GM19035 (cell line): ENCODE data around the gene ACSF3.

Experiments used
- ATAC-seq: cut with Tn5 transposase; IDR thresholded peaks from one replicate; pipeline ENCODE4 v1.9.1; 2021; ENCODE audit not compliant: unreplicated experiment

ACSF3 gene

DNA sequence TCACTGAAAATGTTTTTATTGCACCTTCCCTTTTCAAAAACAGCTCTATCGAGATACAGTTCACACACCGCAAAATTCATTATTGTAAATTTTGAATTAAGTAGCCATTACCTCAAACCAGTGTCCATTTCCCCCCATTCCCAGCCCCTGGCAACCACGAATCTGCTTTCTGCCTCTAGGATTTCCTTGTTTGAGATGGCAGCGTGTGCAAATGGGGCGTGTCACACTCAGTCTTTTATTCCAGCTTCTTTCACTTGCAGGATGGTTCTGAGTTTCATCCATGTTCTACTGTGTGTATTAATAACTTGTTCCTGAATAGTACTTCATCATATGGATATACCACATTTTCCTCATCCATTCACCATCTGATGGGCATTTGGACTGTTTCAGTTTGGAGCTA is 14.8 kb downstream of the ACSF3 start:
- ATAC-seq, result no peak

DNA sequence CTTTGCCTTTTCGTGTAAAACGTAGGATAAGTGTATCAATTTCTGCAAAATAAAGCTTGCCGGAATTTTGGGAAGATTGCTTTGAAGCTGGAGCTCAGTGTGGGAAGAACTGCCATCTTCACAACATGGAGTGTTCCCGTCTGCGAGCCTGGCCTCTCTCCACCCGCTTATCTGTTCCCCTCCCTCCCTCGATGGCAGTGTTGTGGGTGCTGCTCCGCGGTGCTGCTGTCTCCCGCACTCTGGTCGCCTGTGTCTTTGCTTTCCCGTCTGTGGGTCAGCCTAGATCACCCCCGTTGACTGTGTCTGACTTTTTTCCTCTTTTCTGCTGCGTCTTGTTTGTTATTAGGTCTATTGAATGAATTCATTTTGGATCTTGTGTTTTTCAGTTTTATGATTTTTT is 17.0 kb downstream of the ACSF3 start:
- ATAC-seq, result no peak

DNA sequence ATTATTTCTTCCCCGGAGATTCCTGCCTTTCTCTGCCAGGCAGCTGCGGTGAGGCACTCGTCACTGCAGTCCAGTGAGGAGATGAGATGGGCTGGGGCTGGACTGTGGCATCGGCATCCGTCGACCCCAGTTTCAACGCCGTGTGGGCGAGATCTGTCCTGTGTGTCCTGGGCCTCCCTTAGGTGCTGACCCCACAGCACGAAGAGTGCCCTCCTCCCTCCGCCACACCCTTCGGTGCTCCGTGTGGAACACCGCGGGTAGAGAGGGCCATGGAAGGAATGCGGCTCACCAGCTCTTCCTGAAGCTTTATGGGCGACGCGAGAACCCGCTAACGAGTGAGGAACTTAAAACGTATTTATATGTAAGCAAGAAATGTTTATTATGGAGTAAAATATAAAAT is 17.6 kb downstream of the ACSF3 start:
- no peak for ATAC-seq

DNA sequence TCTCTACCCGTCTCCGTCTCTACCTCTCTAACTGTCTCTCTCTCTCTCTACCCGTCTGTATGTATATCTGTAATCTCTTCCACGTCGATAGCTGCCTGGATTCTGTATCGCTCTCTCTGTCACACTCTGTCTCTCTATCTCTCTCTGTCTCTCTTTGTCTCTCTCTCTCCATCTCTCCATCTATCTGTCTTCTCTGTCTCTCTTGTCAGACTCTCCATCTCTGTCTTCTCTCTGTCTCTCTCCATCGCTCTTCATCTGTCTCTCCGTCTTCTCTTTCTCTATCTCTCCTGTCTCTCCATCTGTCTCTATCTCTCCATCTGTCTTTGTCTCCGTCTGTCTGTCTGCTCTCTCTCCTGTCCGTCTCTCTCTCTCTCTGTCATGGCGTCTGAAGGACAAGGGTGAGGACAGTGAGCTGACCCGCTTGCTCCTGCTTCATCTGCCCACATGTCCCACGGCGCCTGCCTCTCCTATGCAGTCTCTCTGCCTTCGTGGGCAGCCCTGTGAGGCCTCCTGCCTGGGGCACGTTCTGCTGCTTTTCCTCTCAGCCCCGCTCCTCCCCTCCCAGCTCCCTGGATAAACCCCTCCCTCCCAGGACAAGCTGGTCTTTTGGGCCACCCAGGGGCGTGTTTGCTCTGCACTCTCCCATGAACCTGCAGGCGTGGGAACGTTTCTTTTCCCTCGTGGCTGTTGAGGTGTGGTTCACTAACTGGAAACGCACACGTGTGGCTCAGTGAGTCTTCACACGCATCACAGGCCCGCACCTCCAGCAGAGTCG is 18.9 kb downstream of the ACSF3 start:
- ATAC-seq, result no peak

DNA sequence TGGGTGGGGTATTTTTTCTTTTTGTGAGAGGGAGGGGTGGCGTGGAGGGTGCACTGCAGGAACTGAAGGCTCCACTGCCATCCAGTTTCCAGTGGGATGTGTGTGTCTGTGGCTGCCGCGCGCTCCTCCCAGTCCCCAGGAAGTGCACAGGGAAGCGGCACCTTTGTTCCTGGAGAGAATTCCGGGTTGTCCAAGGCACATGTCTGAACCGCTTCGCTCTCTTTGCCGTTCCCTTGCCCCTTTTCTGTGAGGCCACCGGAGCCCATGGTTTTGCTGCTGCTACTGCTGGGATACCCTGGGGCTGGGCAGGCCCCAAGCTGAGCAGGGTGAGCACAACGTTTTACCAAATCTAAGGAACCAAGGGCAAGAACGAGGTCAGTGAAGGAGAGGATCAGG is 19.5 kb downstream of the ACSF3 start:
- ATAC-seq, result no peak

DNA sequence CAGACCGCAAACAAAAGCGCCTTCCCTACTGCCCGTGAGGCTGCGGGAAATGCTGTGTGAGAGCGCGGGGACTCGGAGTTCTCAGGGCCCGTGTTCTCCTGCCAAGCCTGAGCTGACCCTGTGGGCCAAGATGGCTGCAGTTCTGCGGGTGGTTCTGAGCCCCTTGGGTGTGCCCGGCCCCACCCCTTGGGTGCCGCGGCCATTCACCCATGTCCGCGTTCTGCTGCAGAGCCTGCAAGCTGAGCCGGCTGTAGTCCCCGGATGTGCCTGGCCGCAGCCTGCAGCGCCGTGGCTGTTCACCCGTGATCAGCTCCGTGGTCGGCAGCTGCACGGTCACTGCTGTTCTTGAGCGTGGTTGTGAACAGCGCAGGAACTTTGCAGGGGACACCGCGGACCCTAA is 20.0 kb downstream of the ACSF3 start:
- ATAC-seq, result no peak

DNA sequence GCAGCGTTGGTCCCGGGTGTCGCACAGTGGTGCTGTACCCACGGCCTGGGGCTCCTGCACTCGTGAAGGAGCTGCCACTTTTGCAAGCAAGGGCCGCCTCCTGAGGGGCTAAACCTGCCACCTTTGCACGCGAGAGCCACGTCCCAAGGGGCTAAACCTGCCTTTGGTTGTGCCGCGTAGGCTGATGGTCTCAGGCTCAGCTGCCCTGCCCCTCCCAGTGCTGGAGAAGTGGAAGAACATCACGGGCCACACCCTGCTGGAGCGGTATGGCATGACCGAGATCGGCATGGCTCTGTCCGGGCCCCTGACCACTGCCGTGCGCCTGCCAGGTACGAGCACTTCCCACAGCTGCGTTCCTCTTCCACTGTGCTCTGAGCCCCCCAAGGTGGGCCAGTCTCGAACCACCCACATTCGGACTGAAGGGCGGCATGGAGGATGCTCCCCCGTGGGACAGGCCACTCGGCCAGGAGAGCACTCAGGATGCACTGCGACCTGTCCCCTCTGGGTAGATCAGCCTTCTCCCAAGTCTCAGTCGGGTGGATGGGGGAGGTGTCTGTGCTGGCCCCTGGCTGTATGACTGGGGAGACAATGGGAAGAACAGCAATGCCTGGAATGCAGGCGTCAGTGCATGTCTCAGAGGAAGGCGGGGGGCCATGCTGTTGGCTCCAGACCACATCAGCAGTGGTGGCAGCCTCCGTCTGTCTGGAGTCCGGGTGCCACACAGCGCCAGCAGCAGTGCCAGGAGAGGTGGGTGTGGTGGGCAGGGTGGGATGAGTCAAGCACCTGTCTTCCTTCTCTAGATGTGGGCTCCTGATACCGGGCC is 20.7 kb downstream of the ACSF3 start:
- no peak for ATAC-seq

DNA sequence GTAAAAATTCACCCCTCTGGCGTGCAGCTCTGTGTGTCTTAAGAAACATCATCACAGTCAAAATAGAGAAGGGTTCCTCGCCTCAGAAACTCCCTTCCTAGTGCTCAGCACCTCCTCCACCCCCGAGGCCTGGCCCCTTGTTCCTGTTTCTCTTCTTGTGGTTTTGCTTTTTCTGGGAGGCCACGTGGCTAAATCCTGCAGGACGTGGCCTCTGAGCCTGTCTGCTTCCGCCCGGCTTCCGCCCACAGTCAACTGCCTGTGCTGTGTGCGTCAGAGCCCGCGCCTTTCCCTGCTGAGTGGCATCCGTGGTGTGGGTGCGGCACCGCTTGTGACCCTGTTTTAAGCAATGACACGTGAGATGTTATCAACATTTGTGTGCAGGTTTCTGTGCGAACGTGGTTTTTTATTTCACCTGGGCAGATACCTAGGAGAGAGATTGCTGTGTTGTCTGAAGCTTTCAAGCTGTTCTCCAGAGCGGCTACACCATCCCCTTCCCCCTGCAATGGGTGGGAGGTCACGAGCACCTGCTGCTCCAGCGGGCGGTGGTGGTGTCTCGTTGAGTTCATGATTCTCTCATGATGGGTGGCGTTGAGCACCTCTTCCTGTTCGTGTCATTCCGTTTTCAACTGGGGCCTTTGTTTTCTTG is 21.7 kb downstream of the ACSF3 start:
- peak; percentile 67 for ATAC-seq

DNA sequence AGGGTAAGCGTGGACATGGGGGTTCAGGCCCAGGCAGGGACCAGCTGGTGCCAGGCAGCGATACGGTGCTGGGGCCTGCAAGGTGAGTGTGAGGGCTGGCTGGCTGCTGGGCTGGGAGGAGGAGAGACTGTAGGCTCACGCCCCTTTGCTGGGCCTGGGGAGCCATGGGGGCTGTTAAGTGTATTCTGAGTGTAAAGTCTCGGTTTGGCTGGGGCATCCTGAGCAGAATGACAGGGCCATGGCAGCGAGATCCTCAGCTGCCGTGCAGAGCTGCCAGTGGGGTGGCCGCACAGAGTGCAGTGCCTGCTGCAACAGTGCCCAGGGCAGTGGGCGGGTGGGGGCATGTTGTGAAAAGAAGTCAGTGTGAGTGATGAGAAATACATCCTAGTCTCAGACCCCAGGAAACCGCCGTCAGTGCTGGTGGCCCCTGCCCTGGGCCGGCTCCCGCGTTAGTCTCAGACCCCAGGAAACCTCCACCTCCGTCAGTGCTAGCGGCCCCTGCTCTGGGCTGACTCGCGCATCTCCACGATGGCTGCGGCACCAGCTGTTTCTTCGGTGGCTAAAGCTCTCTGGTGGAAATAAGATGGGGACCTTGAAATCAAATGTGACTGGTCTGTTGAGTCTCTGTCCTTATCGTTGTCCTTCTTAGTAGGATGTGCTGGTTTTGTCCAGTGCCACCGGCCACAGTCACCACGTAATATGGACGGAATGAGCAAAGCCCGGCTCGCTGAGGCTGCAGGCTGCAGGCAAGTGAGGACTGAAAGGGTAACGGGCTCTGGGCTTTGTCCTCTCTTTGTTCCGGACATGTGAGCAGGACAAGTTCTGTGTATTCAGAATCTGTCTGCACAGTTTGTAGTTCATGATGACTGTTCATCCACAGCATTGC is 22.9 kb downstream of the ACSF3 start:
- no peak for ATAC-seq

DNA sequence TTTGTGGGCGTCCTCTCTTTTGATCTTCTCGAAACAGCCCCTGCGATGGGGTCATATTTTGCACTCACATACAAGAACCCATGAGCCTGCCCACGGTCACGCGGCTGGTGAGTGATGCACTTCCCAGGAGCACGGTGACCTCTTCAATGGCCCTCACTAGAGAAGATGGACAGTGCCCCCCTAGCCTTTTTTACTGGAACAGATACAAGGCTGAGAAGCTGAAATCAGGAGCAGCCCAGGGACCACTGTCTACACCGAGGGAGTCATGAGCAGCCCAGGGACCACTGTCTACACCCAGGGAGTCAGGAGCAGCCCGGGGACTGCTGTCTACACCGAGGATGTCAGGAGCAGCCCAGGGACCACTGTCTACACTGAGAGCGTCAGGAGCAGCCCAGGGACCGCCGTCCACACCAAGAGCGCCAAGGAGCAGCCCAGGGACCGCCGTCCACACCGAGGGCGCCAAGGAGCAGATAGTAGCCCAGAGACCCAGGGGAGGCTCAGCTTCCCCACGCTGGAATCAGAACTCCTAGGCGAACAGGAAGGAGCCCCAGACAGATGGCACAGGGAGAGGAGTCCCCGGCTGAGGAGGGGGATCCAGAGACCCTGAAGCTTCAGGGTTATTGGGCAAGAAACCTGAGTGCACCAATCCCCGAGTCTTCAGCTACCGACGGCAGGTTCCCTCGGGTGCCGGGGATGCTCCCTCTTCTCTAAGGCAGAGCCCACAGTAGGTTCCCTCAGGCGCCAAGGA is 23.7 kb downstream of the ACSF3 start:
- no peak for ATAC-seq

DNA sequence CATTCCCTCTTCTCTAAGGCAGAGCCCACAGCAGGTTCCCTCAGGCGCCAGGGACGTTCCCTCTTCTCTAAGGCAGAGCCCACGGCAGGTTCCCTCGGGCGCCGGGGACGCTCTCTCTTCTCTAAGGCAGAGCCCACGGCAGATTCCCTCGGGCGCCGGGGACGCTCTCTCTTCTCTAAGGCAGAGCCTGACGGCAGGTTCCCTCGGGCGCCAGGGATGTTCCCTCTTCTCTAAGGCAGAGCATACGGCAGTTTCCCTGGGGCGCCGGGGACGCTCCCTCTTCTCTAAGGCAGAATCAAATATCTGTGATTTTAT is 24.3 kb downstream of the ACSF3 start:
- no peak for ATAC-seq

DNA sequence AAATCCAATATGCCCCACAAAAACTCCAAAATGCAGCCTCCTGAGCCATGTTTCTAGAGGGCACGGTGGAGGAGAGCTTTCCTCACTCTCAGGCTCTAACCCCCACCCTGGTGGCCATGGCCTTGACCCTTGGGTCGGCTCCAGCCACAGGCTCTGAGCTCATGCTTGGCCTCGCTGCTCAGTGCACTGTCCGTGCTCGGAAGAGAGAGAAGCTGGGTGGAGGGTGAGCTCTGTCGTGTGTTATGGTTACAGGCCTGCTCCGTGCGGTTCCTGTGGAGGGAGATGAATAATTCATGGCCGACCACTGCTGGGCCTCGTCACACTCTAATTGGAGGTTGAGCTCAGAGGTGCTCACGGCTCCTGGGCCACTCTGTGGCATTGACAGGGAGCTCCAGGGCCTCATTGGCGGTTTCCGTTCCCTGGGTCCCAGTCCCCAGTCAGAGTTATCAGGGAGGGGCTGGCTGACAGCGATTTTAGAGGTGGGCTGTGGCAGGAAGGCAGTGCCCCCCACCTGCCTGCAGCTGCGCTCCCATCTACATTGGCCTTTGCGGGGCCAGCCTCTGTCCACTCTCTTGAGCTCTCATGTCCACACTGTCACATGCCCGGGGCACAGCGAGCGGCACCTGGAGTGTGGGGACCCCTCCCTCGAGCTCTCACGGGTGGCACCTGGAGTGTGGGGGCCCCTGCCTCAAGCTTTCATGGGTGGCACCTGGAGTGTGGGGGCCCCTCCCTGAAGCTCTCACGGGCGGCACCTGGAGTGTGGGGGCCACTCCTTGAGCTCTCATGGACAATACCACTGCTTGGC is 24.9 kb downstream of the ACSF3 start:
- no peak for ATAC-seq

DNA sequence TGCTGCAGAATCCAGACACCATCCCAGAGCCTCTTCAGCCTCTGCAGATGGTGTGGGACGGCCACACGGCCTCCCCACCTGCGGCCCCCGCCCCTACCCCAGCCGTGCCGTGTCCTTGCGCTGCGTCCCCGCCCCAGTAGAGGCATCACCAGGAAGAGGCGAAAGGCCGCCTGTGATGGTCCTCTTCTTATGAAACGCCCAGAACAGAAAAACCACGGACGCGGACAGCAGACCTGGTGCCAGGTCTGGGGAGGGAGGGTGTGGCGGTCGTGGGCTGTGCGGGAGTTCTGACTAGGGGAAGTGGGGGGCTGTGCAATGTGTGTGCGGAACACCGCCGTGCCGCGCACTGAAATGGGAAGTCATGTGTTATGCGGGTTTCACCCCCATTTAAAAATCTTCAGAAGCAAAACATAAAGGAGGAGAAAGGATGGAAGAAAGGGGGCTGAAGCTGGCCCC is 25.5 kb downstream of the ACSF3 start:
- no peak for ATAC-seq

DNA sequence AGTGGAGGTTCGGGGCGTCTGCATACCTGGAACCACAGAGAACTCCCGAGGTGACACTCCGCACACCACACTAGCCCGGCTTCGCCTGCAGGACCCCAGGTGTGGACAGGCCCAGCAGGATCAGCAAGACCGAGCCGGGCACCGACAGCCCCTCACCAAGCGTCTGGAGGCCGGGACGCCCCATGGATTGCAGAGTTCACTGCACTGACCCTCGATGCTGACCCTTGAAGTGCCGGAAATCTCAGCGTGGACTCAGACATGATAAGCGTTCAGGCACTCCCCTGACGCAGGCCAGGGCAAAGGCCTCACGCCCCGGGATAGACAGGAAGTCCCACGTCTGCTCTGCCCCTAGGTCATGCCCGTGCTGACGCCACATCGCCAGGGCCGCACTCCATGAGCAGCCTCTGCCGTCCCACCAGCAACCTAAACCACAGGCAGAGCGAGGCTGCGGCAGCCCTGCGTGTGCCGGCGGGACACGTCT is 26.0 kb downstream of the ACSF3 start:
- no peak for ATAC-seq

DNA sequence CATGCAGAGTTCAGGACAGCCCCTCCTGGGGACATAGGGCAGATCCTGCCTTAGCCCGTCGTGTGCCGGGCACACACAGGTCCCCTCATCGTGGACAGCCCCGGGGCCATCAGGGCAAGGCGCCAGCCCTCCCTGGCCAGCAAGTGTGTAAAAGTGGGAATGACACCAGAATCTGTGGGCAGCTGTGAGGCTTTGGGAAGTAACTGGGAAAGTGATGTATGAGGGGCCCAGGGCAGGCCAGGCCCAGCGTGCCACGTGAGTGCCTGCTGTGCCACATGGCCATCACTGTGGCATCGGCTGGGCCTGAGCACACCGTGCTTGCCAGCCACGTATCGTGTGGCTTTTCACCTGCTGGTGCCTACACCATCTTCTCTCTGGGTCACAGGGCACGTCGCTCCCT is 26.6 kb downstream of the ACSF3 start:
- ATAC-seq, result no peak

DNA sequence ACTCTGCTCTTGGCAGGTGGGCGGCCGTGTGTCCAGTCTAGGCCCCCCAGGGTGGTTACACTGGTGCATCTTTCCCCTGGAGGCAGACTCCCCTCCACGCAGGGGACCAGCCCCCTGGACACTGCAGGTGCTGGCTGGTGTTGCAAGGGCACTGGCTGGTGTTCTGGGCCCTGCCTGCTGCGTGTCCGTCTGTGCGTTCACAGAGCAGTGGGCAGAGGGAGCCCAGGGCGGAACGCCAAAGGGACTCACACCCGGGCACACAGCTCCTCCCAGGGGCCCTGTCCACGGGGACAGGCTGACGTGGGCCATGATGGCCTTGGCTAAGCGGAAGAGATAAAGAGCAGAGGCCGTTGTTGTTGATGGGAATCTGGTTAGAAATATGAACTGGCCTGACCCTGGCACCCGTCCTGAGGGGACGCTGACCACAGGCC is 27.3 kb downstream of the ACSF3 start:
- no peak for ATAC-seq

DNA sequence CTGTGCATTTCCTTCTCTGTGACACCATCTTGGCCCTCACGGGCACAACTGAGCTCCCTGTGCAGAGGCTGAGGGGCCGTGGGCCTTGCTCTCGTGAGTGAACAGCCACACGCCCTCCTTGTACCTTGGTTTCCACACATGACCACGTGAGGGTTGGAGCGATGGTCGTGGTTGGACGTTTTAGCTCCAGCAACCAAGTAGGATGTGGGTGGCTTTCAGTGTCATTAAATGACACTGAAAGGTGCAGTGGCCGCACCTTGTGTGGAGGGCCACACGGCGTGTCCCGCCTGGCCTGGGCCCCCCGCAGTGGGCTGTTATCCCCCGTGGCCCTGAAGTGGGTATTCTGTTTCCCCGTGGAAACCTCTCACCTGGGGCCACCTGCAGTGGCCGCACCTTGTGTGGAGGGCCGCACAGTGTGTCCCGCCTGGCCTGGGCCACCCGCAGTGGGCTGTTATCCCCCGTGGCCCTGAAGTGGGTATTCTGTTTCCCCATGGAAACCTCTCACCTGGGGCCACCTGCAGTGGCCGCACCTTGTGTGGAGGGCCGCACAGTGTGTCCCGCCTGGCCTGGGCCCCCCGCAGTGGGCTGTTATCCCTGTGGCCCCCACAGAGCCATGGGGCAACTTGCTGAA is 28.2 kb downstream of the ACSF3 start:
- no peak for ATAC-seq

DNA sequence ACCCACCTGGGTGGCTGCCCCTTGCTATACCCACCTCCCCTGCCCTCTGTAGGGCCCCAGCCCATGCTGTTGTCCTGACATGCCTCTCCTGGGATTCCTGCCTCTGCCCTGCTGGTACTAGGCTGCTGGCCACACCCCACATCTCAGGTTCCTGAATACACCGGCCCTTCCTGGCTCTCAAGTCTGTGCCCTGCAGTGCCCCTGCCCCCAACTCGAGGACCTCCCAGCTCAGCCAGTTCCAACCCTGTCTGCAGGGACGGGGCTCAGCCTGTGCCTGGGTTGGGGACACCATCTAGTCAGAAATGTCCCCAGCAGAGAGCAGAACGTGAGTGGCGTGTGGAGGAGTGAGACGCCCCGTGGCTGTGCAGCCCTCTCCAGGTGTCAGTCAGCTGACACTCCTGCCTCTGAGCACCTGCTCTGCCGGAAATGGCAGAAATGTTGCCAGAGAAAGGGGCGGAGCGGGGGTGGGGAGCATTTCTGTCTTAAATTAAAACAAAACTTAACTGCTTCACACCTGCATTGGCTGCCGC is 28.7 kb downstream of the ACSF3 start:
- ATAC-seq, result no peak
